Liver (tissue), 9 donors: Measurements from ENCODE around the gene ANKRD50. TPM values are rescaled to one million over a fixed set of nuclear protein-coding genes. Genes with fewer than 3 reads are reported as not detected.

ENCODE experiments used
- DNase-seq: peaks from one replicate; pipeline ENCODE4 v3.0.0-alpha.2; 2017; ENCODE audit warnings: low spot score
- H3K27ac ChIP-seq, 2 donors: one replicate each; pipeline ENCODE4 v1.7.0; 2013; ENCODE audit warnings: inconsistent platforms in 2 of 2, low read length in 2 of 2, control low read depth in 1 of 2, low read depth in 1 of 2, mild to moderate bottlenecking in 1 of 2
- H3K27me3 ChIP-seq, 4 donors: one replicate each; pipeline versions ENCODE4 v1.6.1 to v1.7.0; 2013; ENCODE audit warnings: low read length in 3 of 4, inconsistent platforms in 1 of 4, mild to moderate bottlenecking in 1 of 4, moderate library complexity in 1 of 4; ENCODE audit not compliant: control insufficient read depth in 4 of 4, insufficient read depth in 4 of 4
- H3K36me3 ChIP-seq, 4 donors: one replicate each; pipeline versions ENCODE4 v1.6.1 to v1.7.0; 2013; ENCODE audit warnings: low read length in 3 of 4, mild to moderate bottlenecking in 3 of 4, low read depth in 1 of 4, moderate library complexity in 1 of 4; ENCODE audit not compliant: control insufficient read depth in 4 of 4, insufficient read depth in 3 of 4
- H3K4me1 ChIP-seq, 4 donors: one replicate each; pipeline versions ENCODE4 v1.6.1 to v1.7.0; 2013; ENCODE audit warnings: low read length in 3 of 4, mild to moderate bottlenecking in 3 of 4, moderate library complexity in 1 of 4; ENCODE audit not compliant: control insufficient read depth in 4 of 4, insufficient read depth in 4 of 4
- H3K4me3 ChIP-seq, 3 donors: one replicate each; pipeline versions ENCODE4 v1.6.1 to v1.7.0; 2013; ENCODE audit warnings: low read length in 3 of 3, control low read depth in 1 of 3, low read depth in 1 of 3, mild to moderate bottlenecking in 1 of 3
- H3K9ac ChIP-seq, 2 donors: one replicate each; pipeline ENCODE4 v1.7.0; 2013; ENCODE audit warnings: low read length in 2 of 2, mild to moderate bottlenecking in 2 of 2, moderate library complexity in 2 of 2, control low read depth in 1 of 2, low read depth in 1 of 2
- H3K9me3 ChIP-seq, 4 donors: one replicate each; pipeline versions ENCODE4 v1.6.1 to v1.7.0; 2013; ENCODE audit warnings: low read length in 3 of 4; ENCODE audit not compliant: control insufficient read depth in 4 of 4
- ATF3 ChIP-seq: IDR thresholded peaks from 2 replicates; pipeline ENCODE4 v1.6.1; 2016; ENCODE audit warnings: antibody characterized with exemption
- CTCF ChIP-seq: fragments of 150-350 bp; IDR thresholded peaks from 2 replicates; pipeline ENCODE4 v1.5.1; 2017; ENCODE audit warnings: improper control_type of control experiment, low read depth, low read length; ENCODE audit not compliant: missing input control
- FOXA1 ChIP-seq: IDR thresholded peaks from 2 replicates; pipeline ENCODE4 v1.6.1; 2016; ENCODE audit warnings: antibody characterized with exemption
- FOXA2 ChIP-seq: IDR thresholded peaks from 2 replicates; pipeline ENCODE4 v1.6.1; 2016; ENCODE audit warnings: antibody characterized with exemption
- GABPA ChIP-seq, 2 donors: IDR thresholded peaks in 1 of 2; conservative IDR thresholded peaks in 1 of 2; 2 replicates each; pipeline ENCODE4 v1.6.1; 2016; ENCODE audit warnings: antibody characterized with exemption in 2 of 2, mild to moderate bottlenecking in 1 of 2, moderate library complexity in 1 of 2
- HNF4A ChIP-seq, 2 donors: conservative IDR thresholded peaks; 2 replicates each; pipeline ENCODE4 v1.6.1; 2016; ENCODE audit warnings: antibody characterized with exemption in 2 of 2, mild to moderate bottlenecking in 2 of 2
- HNF4G ChIP-seq: IDR thresholded peaks from 2 replicates; pipeline ENCODE4 v1.6.1; 2016; ENCODE audit warnings: antibody characterized with exemption
- JUND ChIP-seq, 2 donors: IDR thresholded peaks; 2 replicates each; pipeline ENCODE4 v1.6.1; 2016; ENCODE audit warnings: antibody characterized with exemption in 2 of 2
- MAX ChIP-seq: IDR thresholded peaks from 2 replicates; pipeline ENCODE4 v1.6.1; 2016; ENCODE audit warnings: antibody characterized with exemption
- NR2F2 ChIP-seq: IDR thresholded peaks from 2 replicates; pipeline ENCODE4 v1.6.1; 2016; ENCODE audit warnings: antibody characterized with exemption
- RAD21 ChIP-seq, 2 donors: IDR thresholded peaks; 2 replicates each; pipeline ENCODE4 v1.6.1; 2016; ENCODE audit warnings: antibody characterized with exemption in 2 of 2, mild to moderate bottlenecking in 2 of 2
- REST ChIP-seq: IDR thresholded peaks from 2 replicates; pipeline ENCODE4 v1.6.1; 2016; ENCODE audit warnings: antibody characterized with exemption, mild to moderate bottlenecking
- SP1 ChIP-seq: IDR thresholded peaks from 2 replicates; pipeline ENCODE4 v1.6.1; 2018; ENCODE audit warnings: antibody characterized with exemption, mild to moderate bottlenecking
- TAF1 ChIP-seq: conservative IDR thresholded peaks from 2 replicates; pipeline ENCODE4 v1.6.1; 2016; ENCODE audit warnings: antibody characterized with exemption, mild to moderate bottlenecking
- YY1 ChIP-seq: IDR thresholded peaks from 2 replicates; pipeline ENCODE4 v1.6.1; 2016; ENCODE audit warnings: antibody characterized with exemption, mild to moderate bottlenecking
- ZBTB33 ChIP-seq: IDR thresholded peaks from 2 replicates; pipeline ENCODE4 v1.6.1; 2016; ENCODE audit warnings: antibody characterized with exemption
- WGBS: extraction: QIAGEN DNeasy Blood & Tissue Kit; methylation state at CpG from one replicate; pipeline ENCODE4 v1.1.7; 2013; 5-methylcytosine and 5-hydroxymethylcytosine counted together
- polyA plus RNA-seq, 2 donors: library from polyadenylated mRNA; stranded (reverse) in 1 of 2; unstranded in 1 of 2; fragments of 200-250 nt in 1 of 2; fragments of >200 nt in 1 of 2; fragmentation: Nextera tagmentation in 1 of 2; extraction: Ambion mirVana in 1 of 2; gene quantifications; one replicate each; pipeline versions ENCODE4 v1.2.1 to v1.2.3, GENCODE V29; 2013 to 2015
- total RNA-seq, 2 donors: library from RNA; depleted of rRNA; stranded (reverse); fragments of >200 nt; gene quantifications; one replicate each; pipeline ENCODE4 v1.2.3, GENCODE V29; 2014
- donor health status: healthy.
- donor health status: healthy.
- donor health status: healthy.
- donor health status: healthy.
- donor health status: healthy.

Gene ANKRD50
- total and polyA plus RNA-seq, 4 donors = 2.4 to 16.7 (median 6.0) TPM

GRCh38 chr4:124682384-124682783 lies 30.1 kb downstream of the ANKRD50 start:
- no peaks in the 10 kb centered on the region for H3K27me3 ChIP-seq
- no peak overlapping the region for H3K9ac ChIP-seq
- no peak overlapping the region for H3K27ac ChIP-seq
- no peak for DNase-seq
- peaks cover 0 to 2% (median 0%) of the 10 kb centered on the region in 4 donors for H3K4me1 ChIP-seq
- 98% methylated on average over 2 of the region's 2 CpGs for WGBS
- peaks cover 0 to 3% (median 2%) of the 10 kb centered on the region in 4 donors for H3K36me3 ChIP-seq
- no peaks in the 10 kb centered on the region for H3K9me3 ChIP-seq
- no peak overlapping the region for H3K4me3 ChIP-seq
- TF ChIP-seq RAD21 (IDR thresholded peaks at IDR 0.05) (no peak), ZBTB33 (no peak), REST (no peak), ATF3 (no peak), TAF1 (no peak), FOXA1 (no peak), YY1 (no peak), MAX (no peak), CTCF (no peak), SP1 (no peak), HNF4G (no peak), HNF4A (conservative IDR thresholded peaks at IDR 0.05) (no peak), NR2F2 (no peak)

GRCh38 chr4:124666496-124666895 lies 46.0 kb downstream of the ANKRD50 start:
- H3K4me1 ChIP-seq = no peaks in the 10 kb centered on the region
- no peak for DNase-seq
- H3K9ac ChIP-seq = no peak overlapping the region
- H3K9me3 ChIP-seq = no peaks in the 10 kb centered on the region
- 87% methylated on average over 2 of the region's 2 CpGs for WGBS
- no peak overlapping the region for H3K27ac ChIP-seq
- H3K4me3 ChIP-seq = no peak overlapping the region
- H3K27me3 ChIP-seq = no peaks in the 10 kb centered on the region
- H3K36me3 ChIP-seq = peaks cover 0 to 16% (median 7%) of the 10 kb centered on the region in 4 donors
- TF ChIP-seq HNF4A (conservative IDR thresholded peaks at IDR 0.05) (no peak), GABPA (IDR thresholded peaks at IDR 0.05 in 1 of 2, conservative IDR thresholded peaks at IDR 0.05 in 1 of 2) (no peak), ZBTB33 (no peak), FOXA2 (no peak), REST (no peak), JUND (IDR thresholded peaks at IDR 0.05) (no peak), CTCF (no peak), TAF1 (no peak), RAD21 (IDR thresholded peaks at IDR 0.05) (no peak)
